Measurements from ENCODE around the gene TMEM151B. TPM values are rescaled to one million over a fixed set of nuclear protein-coding genes. Genes with fewer than 3 reads are reported as not detected.

TMEM151B gene
- total RNA-seq, 2 donors from 2014 or later: 0.22 to 0.51 TPM

DNA sequence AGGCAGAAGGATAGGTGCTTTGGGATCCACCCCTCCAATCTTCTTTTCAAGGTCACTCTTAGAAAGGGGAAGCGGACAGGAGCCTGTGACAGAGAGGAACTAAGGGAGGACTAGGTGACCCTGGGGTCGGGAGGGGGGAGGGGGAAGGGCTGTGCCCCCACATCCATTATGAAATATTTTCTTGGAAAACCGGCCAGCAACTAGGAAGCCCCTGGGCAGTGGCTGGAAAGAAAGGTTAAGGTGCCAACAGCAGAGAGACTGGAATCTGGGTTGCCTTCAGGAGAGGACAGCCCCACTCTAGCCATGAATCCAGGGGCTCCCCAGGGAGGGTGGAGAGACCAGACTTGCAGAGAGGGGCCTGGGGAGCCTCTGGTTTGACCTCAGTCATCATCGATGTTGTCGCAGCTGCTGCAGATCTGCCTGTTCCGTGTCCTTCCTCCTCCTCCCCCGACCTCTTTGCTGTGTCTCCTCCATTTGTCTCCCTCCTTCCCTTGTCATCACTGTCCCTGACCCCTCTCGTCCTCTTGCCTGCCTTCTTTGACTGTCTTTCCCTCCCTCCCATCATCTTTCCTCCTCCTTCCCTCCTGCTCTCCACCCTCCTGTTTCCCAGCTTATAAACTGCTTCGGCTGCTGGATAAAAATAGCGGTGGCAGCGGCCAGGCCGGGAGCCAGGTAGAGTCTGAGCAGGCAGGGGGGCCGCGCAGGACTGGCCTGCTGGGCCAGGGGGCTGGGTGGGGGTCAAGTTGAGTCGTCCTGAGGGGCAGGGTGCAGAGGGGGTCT lies 43.7 kb upstream of the TMEM151B start:
- TF ChIP-seq, protein P1, sequence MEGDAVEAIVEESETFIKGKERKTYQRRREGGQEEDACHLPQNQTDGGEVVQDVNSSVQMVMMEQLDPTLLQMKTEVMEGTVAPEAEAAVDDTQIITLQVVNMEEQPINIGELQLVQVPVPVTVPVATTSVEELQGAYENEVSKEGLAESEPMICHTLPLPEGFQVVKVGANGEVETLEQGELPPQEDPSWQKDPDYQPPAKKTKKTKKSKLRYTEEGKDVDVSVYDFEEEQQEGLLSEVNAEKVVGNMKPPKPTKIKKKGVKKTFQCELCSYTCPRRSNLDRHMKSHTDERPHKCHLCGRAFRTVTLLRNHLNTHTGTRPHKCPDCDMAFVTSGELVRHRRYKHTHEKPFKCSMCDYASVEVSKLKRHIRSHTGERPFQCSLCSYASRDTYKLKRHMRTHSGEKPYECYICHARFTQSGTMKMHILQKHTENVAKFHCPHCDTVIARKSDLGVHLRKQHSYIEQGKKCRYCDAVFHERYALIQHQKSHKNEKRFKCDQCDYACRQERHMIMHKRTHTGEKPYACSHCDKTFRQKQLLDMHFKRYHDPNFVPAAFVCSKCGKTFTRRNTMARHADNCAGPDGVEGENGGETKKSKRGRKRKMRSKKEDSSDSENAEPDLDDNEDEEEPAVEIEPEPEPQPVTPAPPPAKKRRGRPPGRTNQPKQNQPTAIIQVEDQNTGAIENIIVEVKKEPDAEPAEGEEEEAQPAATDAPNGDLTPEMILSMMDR (conservative IDR thresholded peaks at IDR 0.05): no peak
- DNase-seq: peak; percentile 49
- no peaks in the 10 kb centered on the region for H3K27me3 Mint-ChIP-seq (ENCODE audit: insufficient read depth)
- Histone ChIP-seq H3K4me1 (ENCODE audit: control insufficient read depth, insufficient read depth, low read length) (peaks cover 14% of the 10 kb centered on the region), H3K27me3 (ENCODE audit: control insufficient read depth, insufficient read depth, low read length, poor library complexity, severe bottlenecking) (no peaks in the 10 kb centered on the region), H3K9ac (ENCODE audit: extremely low read depth, low read length, poor library complexity, severe bottlenecking) (no peak overlapping the region), H3K27ac (ENCODE audit: low read depth, low read length) (no peak overlapping the region), H3K4me3 (ENCODE audit: low read length) (no peak overlapping the region), H3K9me3 (ENCODE audit: control insufficient read depth, low read length) (no peaks in the 10 kb centered on the region), H3K36me3 (ENCODE audit: control insufficient read depth, insufficient read depth, low read length) (peaks cover 7% of the 10 kb centered on the region)
- peak overlapping the region; percentile 76 for H3K4me3 Mint-ChIP-seq
- no peaks in the 10 kb centered on the region for H3K9me3 Mint-ChIP-seq
- peak overlapping the region; percentile 14 for H3K27ac Mint-ChIP-seq
- WGBS, 2 experiments (ENCODE audit: insufficient coverage in 1 of 2, insufficient read length in 1 of 2): 56 to 80% methylated on average over 6 to 15 of the region's 15 CpGs
- H3K4me1 Mint-ChIP-seq: peaks cover 36% of the 10 kb centered on the region
- peaks cover 27% of the 10 kb centered on the region for H3K36me3 Mint-ChIP-seq (ENCODE audit: low read depth)

DNA sequence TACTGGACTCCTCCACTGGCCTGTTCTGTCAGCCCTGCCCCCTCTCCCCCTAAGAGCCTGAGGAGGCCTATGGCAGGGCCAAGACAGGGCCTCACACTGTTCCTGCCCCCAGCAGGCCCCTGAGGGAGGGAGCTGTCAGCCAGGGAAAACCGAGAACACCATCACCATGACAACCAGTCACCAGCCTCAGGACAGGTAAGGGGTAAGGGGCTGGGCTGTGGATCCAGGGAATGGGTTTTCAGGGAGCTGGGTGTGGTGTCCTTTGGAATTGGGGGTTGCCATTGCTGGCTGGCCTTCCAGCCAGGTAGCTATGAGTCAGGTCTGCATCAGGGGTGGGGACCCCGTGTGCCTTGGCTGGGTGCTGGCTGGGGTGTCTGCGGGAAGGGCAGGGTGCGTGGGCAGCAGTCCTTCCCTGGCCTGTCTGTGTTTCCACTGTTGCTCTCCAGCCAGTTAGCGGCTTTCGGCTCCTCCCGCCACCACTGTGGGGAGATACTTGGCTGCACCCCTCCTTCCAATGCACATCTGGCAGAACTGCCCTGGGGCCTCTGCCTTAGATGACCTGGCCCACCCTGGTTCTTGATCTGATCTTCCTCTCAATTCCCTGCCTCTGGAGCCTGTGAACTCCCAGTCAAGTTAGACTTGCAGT lies 43.0 kb upstream of the TMEM151B start:
- H3K36me3 ChIP-seq (ENCODE audit: control insufficient read depth, insufficient read depth, low read length): peaks cover 7% of the 10 kb centered on the region
- no peak overlapping the region for H3K9ac ChIP-seq (ENCODE audit: extremely low read depth, low read length, poor library complexity, severe bottlenecking)
- H3K4me3 ChIP-seq (ENCODE audit: low read length): no peak overlapping the region
- no peak overlapping the region for H3K4me3 Mint-ChIP-seq
- H3K4me1 ChIP-seq (ENCODE audit: control insufficient read depth, insufficient read depth, low read length): peaks cover 14% of the 10 kb centered on the region
- no peak overlapping the region for H3K27ac ChIP-seq (ENCODE audit: low read depth, low read length)
- H3K27me3 ChIP-seq (ENCODE audit: control insufficient read depth, insufficient read depth, low read length, poor library complexity, severe bottlenecking): no peaks in the 10 kb centered on the region
- TF ChIP-seq, protein P1 (conservative IDR thresholded peaks at IDR 0.05): no peak
- H3K9me3 ChIP-seq (ENCODE audit: control insufficient read depth, low read length): no peaks in the 10 kb centered on the region
- no peak overlapping the region for H3K27ac Mint-ChIP-seq
- peak; percentile 70 for DNase-seq
- WGBS, 2 experiments (ENCODE audit: insufficient coverage in 1 of 2, insufficient read length in 1 of 2): 87 to 91% methylated on average over 5 to 7 of the region's 7 CpGs
- peaks cover 33% of the 10 kb centered on the region for H3K4me1 Mint-ChIP-seq
- no peaks in the 10 kb centered on the region for H3K27me3 Mint-ChIP-seq (ENCODE audit: insufficient read depth)
- H3K9me3 Mint-ChIP-seq: no peaks in the 10 kb centered on the region
- H3K36me3 Mint-ChIP-seq (ENCODE audit: low read depth): peaks cover 32% of the 10 kb centered on the region

DNA sequence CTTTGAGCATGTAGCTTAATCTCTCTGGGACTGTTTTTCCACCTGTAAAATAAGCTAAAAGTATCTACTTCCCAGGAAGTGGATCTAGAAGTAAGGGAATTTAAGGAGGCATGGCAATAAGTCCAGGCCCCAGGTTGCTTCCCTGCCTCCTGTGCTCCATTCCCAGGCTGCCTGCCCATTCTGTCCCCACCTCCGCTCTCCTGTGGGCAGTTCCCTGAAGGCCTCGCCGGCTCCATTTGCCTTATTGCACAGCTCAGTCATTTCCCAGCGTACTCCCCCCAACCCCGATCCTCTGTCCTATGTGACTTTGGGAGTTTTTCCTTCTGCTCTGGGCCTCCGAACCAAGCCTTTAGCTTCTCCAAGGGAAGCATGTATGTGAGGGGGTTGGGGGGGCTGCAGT lies 42.2 kb upstream of the TMEM151B start:
- 79 to 80% methylated on average over 1 to 6 of the region's 6 CpGs for WGBS, 2 experiments (ENCODE audit: insufficient coverage in 1 of 2, insufficient read length in 1 of 2)
- Histone ChIP-seq H3K27me3 (ENCODE audit: control insufficient read depth, insufficient read depth, low read length, poor library complexity, severe bottlenecking) (no peaks in the 10 kb centered on the region), H3K9ac (ENCODE audit: extremely low read depth, low read length, poor library complexity, severe bottlenecking) (no peak overlapping the region), H3K9me3 (ENCODE audit: control insufficient read depth, low read length) (no peaks in the 10 kb centered on the region), H3K4me1 (ENCODE audit: control insufficient read depth, insufficient read depth, low read length) (peaks cover 14% of the 10 kb centered on the region), H3K27ac (ENCODE audit: low read depth, low read length) (no peak overlapping the region), H3K4me3 (ENCODE audit: low read length) (no peak overlapping the region), H3K36me3 (ENCODE audit: control insufficient read depth, insufficient read depth, low read length) (peaks cover 13% of the 10 kb centered on the region)
- Mint-ChIP-seq H3K4me3 (no peak overlapping the region), H3K36me3 (ENCODE audit: low read depth) (peaks cover 38% of the 10 kb centered on the region), H3K4me1 (peaks cover 28% of the 10 kb centered on the region), H3K9me3 (no peaks in the 10 kb centered on the region), H3K27me3 (ENCODE audit: insufficient read depth) (no peaks in the 10 kb centered on the region), H3K27ac (no peak overlapping the region)
- no peak for DNase-seq
- TF ChIP-seq, protein P1 (conservative IDR thresholded peaks at IDR 0.05): no peak
